Measurements from ENCODE around the gene TRAM2. TPM values are rescaled to one million over a fixed set of nuclear protein-coding genes. Genes with fewer than 3 reads are reported as not detected.
A peak's percentile ranks its signal among the peaks of the same experiment; 100 is the strongest.

The TRAM2 gene
- total and polyA plus RNA-seq, 4 donors, result 7.3 to 20.3 (median 13.0) TPM

GRCh38 chr6:52574709-52575501 lies 2.0 kb downstream of the TRAM2 start:
- peak overlapping the region in 2 of 3 donors; percentile 83 to 87 for H3K4me3 ChIP-seq (ENCODE audit: low read depth in 1 of 3, low read length in 3 of 3)
- H3K9me3 ChIP-seq (ENCODE audit: control insufficient read depth in 4 of 4, low read length in 3 of 4), result no peaks in the 10 kb centered on the region
- TF ChIP-seq FOXA1 (IDR thresholded peaks at IDR 0.05) (no peak), EGR1 (IDR thresholded peaks at IDR 0.05; ENCODE audit: low read depth in 2 of 2) (no peak), HNF4A (conservative IDR thresholded peaks at IDR 0.05) (no peak), RAD21 (IDR thresholded peaks at IDR 0.05) (no peak)
- TF ChIP-seq, protein P1, sequence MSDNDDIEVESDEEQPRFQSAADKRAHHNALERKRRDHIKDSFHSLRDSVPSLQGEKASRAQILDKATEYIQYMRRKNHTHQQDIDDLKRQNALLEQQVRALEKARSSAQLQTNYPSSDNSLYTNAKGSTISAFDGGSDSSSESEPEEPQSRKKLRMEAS (IDR thresholded peaks at IDR 0.05), result no peak
- H3K27me3 ChIP-seq (ENCODE audit: control insufficient read depth in 4 of 4, insufficient read depth in 4 of 4, low read length in 3 of 4), result no peaks in the 10 kb centered on the region
- WGBS, result 65% methylated on average over 13 of the region's 13 CpGs
- H3K27ac ChIP-seq (ENCODE audit: low read depth in 1 of 2, low read length in 2 of 2), result peak overlapping the region; percentile 81 to 88
- H3K36me3 ChIP-seq (ENCODE audit: control insufficient read depth in 4 of 4, insufficient read depth in 3 of 4, low read depth in 1 of 4, low read length in 3 of 4), result no peaks in the 10 kb centered on the region
- peak overlapping the region in 1 of 2 donors; percentile 90 for H3K9ac ChIP-seq (ENCODE audit: low read depth in 1 of 2, low read length in 2 of 2)
- DNase-seq (ENCODE audit: low spot score), result no peak
- H3K4me1 ChIP-seq (ENCODE audit: control insufficient read depth in 4 of 4, insufficient read depth in 4 of 4, low read length in 3 of 4), result peaks cover 2 to 31% (median 14%) of the 10 kb centered on the region in 4 donors

DNA sequence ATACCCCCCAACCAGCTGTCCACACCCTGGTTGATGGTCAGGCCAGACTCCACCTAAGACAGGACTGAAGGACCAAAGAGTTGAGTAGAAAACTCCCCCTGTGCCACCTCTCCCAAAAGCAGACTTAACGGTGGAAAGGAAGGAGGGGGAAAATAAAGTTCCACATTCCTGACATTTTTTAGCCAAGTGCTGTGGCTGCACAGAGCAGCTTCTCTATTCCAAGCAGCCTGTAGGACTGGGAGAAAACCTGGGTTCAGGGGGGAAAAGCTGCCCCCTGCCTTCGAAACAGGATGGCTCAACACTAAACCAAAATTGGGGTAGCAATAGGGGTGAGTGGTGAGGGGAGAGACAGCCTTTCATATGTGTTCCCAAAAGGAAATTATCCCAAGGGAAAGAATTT lies 3.6 kb downstream of the TRAM2 start:
- Histone ChIP-seq H3K4me1 (ENCODE audit: control insufficient read depth in 4 of 4, insufficient read depth in 4 of 4, low read length in 3 of 4) (peaks cover 2 to 31% (median 15%) of the 10 kb centered on the region in 4 donors), H3K9ac (ENCODE audit: low read depth in 1 of 2, low read length in 2 of 2) (peak overlapping the region in 1 of 2 donors; percentile 47), H3K4me3 (ENCODE audit: low read depth in 1 of 3, low read length in 3 of 3) (no peak overlapping the region), H3K9me3 (ENCODE audit: control insufficient read depth in 4 of 4, low read length in 3 of 4) (no peaks in the 10 kb centered on the region), H3K27me3 (ENCODE audit: control insufficient read depth in 4 of 4, insufficient read depth in 4 of 4, low read length in 3 of 4) (no peaks in the 10 kb centered on the region), H3K27ac (ENCODE audit: low read depth in 1 of 2, low read length in 2 of 2) (peak overlapping the region; percentile 23 to 36), H3K36me3 (ENCODE audit: control insufficient read depth in 4 of 4, insufficient read depth in 3 of 4, low read depth in 1 of 4, low read length in 3 of 4) (no peaks in the 10 kb centered on the region)
- 65% methylated on average over 2 of the region's 2 CpGs for WGBS
- TF ChIP-seq RAD21 (IDR thresholded peaks at IDR 0.05) (peak; percentile 7 to 8), SP1 (IDR thresholded peaks at IDR 0.05) (no peak), CTCF (IDR thresholded peaks at IDR 0.05; ENCODE audit: low read depth, low read length, missing input control) (no peak)
- DNase-seq (ENCODE audit: low spot score), result no peak

DNA sequence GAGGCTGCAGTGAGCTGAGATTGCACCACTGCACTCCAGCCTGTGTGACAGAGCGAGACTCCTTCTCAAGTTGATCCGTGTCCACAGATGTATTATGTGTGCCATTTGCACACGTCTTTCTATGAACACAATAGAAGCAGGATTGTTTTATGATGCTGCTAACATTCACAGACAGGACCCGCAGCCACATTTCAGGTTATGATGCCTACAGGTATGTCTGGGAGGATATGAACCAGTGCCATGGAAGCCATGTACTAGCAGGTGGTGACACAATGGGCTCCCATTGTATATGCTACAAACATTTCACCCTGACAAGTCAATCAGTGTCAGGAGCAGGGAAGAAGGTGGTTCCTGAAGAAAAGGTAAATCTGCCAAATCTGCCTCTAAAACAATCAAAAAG lies 4.3 kb downstream of the TRAM2 start:
- H3K36me3 ChIP-seq (ENCODE audit: control insufficient read depth in 4 of 4, insufficient read depth in 3 of 4, low read depth in 1 of 4, low read length in 3 of 4), result no peaks in the 10 kb centered on the region
- no peak overlapping the region for H3K9ac ChIP-seq (ENCODE audit: low read depth in 1 of 2, low read length in 2 of 2)
- no peak overlapping the region for H3K4me3 ChIP-seq (ENCODE audit: low read depth in 1 of 3, low read length in 3 of 3)
- peaks cover 2 to 29% (median 15%) of the 10 kb centered on the region in 4 donors for H3K4me1 ChIP-seq (ENCODE audit: control insufficient read depth in 4 of 4, insufficient read depth in 4 of 4, low read length in 3 of 4)
- no peaks in the 10 kb centered on the region for H3K27me3 ChIP-seq (ENCODE audit: control insufficient read depth in 4 of 4, insufficient read depth in 4 of 4, low read length in 3 of 4)
- no peak overlapping the region for H3K27ac ChIP-seq (ENCODE audit: low read depth in 1 of 2, low read length in 2 of 2)
- DNase-seq (ENCODE audit: low spot score), result no peak
- no peaks in the 10 kb centered on the region for H3K9me3 ChIP-seq (ENCODE audit: control insufficient read depth in 4 of 4, low read length in 3 of 4)
- 95% methylated on average over 4 of the region's 4 CpGs for WGBS
- TF ChIP-seq, protein P2, sequence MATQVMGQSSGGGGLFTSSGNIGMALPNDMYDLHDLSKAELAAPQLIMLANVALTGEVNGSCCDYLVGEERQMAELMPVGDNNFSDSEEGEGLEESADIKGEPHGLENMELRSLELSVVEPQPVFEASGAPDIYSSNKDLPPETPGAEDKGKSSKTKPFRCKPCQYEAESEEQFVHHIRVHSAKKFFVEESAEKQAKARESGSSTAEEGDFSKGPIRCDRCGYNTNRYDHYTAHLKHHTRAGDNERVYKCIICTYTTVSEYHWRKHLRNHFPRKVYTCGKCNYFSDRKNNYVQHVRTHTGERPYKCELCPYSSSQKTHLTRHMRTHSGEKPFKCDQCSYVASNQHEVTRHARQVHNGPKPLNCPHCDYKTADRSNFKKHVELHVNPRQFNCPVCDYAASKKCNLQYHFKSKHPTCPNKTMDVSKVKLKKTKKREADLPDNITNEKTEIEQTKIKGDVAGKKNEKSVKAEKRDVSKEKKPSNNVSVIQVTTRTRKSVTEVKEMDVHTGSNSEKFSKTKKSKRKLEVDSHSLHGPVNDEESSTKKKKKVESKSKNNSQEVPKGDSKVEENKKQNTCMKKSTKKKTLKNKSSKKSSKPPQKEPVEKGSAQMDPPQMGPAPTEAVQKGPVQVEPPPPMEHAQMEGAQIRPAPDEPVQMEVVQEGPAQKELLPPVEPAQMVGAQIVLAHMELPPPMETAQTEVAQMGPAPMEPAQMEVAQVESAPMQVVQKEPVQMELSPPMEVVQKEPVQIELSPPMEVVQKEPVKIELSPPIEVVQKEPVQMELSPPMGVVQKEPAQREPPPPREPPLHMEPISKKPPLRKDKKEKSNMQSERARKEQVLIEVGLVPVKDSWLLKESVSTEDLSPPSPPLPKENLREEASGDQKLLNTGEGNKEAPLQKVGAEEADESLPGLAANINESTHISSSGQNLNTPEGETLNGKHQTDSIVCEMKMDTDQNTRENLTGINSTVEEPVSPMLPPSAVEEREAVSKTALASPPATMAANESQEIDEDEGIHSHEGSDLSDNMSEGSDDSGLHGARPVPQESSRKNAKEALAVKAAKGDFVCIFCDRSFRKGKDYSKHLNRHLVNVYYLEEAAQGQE (IDR thresholded peaks at IDR 0.05), result no peak
- no peak for TF ChIP-seq NR2F2 (IDR thresholded peaks at IDR 0.05)
- TF ChIP-seq YY1 (IDR thresholded peaks at IDR 0.05), result no peak
- TF ChIP-seq EGR1 (IDR thresholded peaks at IDR 0.05; ENCODE audit: low read depth in 2 of 2), result no peak
- TF ChIP-seq TAF1 (conservative IDR thresholded peaks at IDR 0.05), result no peak
- no peak for TF ChIP-seq GABPA (IDR thresholded peaks at IDR 0.05 in 1 of 2, conservative IDR thresholded peaks at IDR 0.05 in 1 of 2)
- TF ChIP-seq CTCF (IDR thresholded peaks at IDR 0.05; ENCODE audit: low read depth, low read length, missing input control), result no peak
- TF ChIP-seq RAD21 (IDR thresholded peaks at IDR 0.05), result no peak
- no peak for TF ChIP-seq HNF4G (IDR thresholded peaks at IDR 0.05)
- TF ChIP-seq HNF4A (conservative IDR thresholded peaks at IDR 0.05), result no peak
- no peak for TF ChIP-seq FOXA2 (IDR thresholded peaks at IDR 0.05)
- TF ChIP-seq, protein P3, sequence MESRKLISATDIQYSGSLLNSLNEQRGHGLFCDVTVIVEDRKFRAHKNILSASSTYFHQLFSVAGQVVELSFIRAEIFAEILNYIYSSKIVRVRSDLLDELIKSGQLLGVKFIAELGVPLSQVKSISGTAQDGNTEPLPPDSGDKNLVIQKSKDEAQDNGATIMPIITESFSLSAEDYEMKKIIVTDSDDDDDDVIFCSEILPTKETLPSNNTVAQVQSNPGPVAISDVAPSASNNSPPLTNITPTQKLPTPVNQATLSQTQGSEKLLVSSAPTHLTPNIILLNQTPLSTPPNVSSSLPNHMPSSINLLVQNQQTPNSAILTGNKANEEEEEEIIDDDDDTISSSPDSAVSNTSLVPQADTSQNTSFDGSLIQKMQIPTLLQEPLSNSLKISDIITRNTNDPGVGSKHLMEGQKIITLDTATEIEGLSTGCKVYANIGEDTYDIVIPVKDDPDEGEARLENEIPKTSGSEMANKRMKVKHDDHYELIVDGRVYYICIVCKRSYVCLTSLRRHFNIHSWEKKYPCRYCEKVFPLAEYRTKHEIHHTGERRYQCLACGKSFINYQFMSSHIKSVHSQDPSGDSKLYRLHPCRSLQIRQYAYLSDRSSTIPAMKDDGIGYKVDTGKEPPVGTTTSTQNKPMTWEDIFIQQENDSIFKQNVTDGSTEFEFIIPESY (IDR thresholded peaks at IDR 0.05), result no peak
- no peak for TF ChIP-seq JUND (IDR thresholded peaks at IDR 0.05)
- no peak for TF ChIP-seq RXRA (IDR thresholded peaks at IDR 0.05)

Measured in liver (tissue), 9 donors.